ENCODE measurements around the gene SBF1.
A peak's percentile ranks its signal among the peaks of the same experiment; 100 is the strongest.

SBF1 gene

GRCh38 chr22:50486561-50487289 lies 11.9 kb upstream of the SBF1 start, which contains the start of gene MIOX:
Gene MIOX, plus strand, starts transcription at chr22:50486859. Its CDS starts 39 bp downstream, at chr22:50486898.
- no peak for DNase-seq (ENCODE audit: low read depth in 2 of 2)

- no peak for DNase-seq (ENCODE audit: low read depth in 2 of 2)
These were observed 10.6 kb upstream of the SBF1 start for GRCh38 chr22:50485221-50486131.

- no peak for DNase-seq (ENCODE audit: low read depth in 2 of 2)
These were observed 9.4 kb upstream of the SBF1 start for GRCh38 chr22:50483977-50484853.

- DNase-seq (ENCODE audit: low read depth in 2 of 2) = no peak
These were observed 8.7 kb upstream of the SBF1 start for GRCh38 chr22:50483556-50483955.

GRCh38 chr22:50483106-50483505 lies 8.3 kb upstream of the SBF1 start:
- DNase-seq (ENCODE audit: low read depth in 2 of 2) = no peak

GRCh38 chr22:50482107-50483074 lies 7.6 kb upstream of the SBF1 start:
- no peak for DNase-seq (ENCODE audit: low read depth in 2 of 2)

- DNase-seq (ENCODE audit: low read depth in 2 of 2) = peak; percentile 55 to 67
These were observed 6.7 kb upstream of the SBF1 start, which contains the start of gene ADM2 for GRCh38 chr22:50481440-50482106. Gene ADM2, plus strand, starts transcription at chr22:50481543. Its CDS starts 305 bp downstream, at chr22:50481848.

- no peak for DNase-seq (ENCODE audit: low read depth in 2 of 2)
These were observed 6.2 kb upstream of the SBF1 start for GRCh38 chr22:50481045-50481439.

- DNase-seq (ENCODE audit: low read depth in 2 of 2) = no peak
These were observed 4.9 kb upstream of the SBF1 start for GRCh38 chr22:50479721-50480120.

GRCh38 chr22:50477923-50478322 lies 3.1 kb upstream of the SBF1 start:
- no peak for DNase-seq (ENCODE audit: low read depth in 2 of 2)

- no peak for DNase-seq (ENCODE audit: low read depth in 2 of 2)
These were observed 2.0 kb upstream of the SBF1 start for GRCh38 chr22:50476868-50477267.

GRCh38 chr22:50475652-50476002 lies 792 bp upstream of the SBF1 start:
- DNase-seq (ENCODE audit: low read depth in 2 of 2) = no peak

GRCh38 chr22:50473855-50474671 lies 772 bp downstream of the SBF1 start:
- DNase-seq (ENCODE audit: low read depth in 2 of 2) = no peak

GRCh38 chr22:50473088-50473487 lies 1.7 kb downstream of the SBF1 start:
- DNase-seq (ENCODE audit: low read depth in 2 of 2) = peak in 1 of 2 donors; percentile 27

- no peak for DNase-seq (ENCODE audit: low read depth in 2 of 2)
These were observed 2.9 kb downstream of the SBF1 start for GRCh38 chr22:50471962-50472361.

- no peak for DNase-seq (ENCODE audit: low read depth in 2 of 2)
These were observed 3.5 kb downstream of the SBF1 start for GRCh38 chr22:50471197-50471847.

- DNase-seq (ENCODE audit: low read depth in 2 of 2) = no peak
These were observed 4.3 kb downstream of the SBF1 start for GRCh38 chr22:50470491-50470890.
